ENCODE measurements around the gene KIDINS220.

The KIDINS220 gene

DNA sequence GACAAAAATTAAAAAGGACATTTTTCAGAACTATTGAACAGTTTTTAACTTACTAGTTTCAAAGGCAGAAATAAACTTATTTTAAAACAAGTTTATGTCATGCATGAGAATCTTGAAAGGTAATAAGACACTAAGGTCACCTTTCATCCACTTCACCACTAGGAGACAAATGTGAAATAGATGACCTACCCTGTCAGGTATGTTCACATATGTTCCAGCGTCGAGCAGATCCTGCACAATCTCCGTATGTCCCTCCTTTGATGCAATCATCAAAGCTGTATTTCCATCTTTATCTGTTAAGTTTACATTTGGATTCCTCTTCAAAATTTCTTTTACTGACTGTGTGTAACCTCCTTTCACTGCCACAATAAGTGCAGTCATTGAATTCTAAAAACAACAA, 34.7 kb downstream of the KIDINS220 start:
- TF ChIP-seq, protein P1, sequence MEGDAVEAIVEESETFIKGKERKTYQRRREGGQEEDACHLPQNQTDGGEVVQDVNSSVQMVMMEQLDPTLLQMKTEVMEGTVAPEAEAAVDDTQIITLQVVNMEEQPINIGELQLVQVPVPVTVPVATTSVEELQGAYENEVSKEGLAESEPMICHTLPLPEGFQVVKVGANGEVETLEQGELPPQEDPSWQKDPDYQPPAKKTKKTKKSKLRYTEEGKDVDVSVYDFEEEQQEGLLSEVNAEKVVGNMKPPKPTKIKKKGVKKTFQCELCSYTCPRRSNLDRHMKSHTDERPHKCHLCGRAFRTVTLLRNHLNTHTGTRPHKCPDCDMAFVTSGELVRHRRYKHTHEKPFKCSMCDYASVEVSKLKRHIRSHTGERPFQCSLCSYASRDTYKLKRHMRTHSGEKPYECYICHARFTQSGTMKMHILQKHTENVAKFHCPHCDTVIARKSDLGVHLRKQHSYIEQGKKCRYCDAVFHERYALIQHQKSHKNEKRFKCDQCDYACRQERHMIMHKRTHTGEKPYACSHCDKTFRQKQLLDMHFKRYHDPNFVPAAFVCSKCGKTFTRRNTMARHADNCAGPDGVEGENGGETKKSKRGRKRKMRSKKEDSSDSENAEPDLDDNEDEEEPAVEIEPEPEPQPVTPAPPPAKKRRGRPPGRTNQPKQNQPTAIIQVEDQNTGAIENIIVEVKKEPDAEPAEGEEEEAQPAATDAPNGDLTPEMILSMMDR (IDR thresholded peaks at IDR 0.05; ENCODE audit: low read depth, low read length, missing control alignments), result no peak
- no peak for DNase-seq (ENCODE audit: extremely low read depth, low read depth)

DNA sequence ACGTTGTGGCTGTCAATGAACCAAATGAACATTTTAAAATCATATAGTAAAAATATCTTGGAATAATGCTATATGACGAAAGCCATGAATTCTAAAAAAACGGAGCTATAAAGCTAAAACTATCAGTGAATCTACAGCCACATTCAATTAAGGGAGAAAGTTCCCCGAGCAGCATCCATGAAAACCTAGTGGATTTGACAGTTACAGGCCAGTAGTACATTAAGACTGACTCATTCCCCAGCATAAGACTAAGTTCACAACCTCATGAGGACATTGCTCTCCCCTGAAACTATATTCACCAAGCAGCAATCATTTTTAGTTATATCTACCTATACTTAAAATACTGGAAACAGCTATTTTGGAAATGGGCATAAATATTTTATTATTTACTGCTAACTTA, 36.6 kb downstream of the KIDINS220 start:
- no peak for DNase-seq (ENCODE audit: extremely low read depth, low read depth)
- TF ChIP-seq, protein P1 (IDR thresholded peaks at IDR 0.05; ENCODE audit: low read depth, low read length, missing control alignments), result no peak
- H3K4me3 ChIP-seq (replicated peaks; ENCODE audit: low read depth, low read length), result no peak overlapping the region

More for the DNA sequence above, 34.7 kb downstream of the KIDINS220 start:
- no peak overlapping the region for H3K4me3 ChIP-seq (replicated peaks; ENCODE audit: low read depth, low read length)

DNA sequence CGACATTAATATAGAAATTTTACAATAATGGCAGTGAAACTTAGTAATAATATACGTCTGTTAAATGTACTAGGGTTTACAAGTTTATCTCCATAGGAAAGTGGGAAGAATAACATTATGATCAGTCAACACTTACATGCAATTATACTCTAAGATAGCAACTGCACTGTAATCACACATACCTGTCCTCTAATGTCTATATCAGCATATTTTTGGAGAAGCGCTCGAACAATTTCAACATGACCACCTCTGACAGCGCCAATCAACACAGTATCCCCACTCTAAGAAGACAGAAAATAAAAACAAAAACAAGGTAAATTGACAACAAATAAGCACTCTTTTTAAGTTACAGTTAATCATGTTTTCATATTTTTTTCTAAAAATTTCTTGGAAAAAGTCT, 37.2 kb downstream of the KIDINS220 start:
- no peak overlapping the region for H3K4me3 ChIP-seq (replicated peaks; ENCODE audit: low read depth, low read length)
- DNase-seq (ENCODE audit: extremely low read depth, low read depth), result no peak
- TF ChIP-seq, protein P1 (IDR thresholded peaks at IDR 0.05; ENCODE audit: low read depth, low read length, missing control alignments), result no peak

DNA sequence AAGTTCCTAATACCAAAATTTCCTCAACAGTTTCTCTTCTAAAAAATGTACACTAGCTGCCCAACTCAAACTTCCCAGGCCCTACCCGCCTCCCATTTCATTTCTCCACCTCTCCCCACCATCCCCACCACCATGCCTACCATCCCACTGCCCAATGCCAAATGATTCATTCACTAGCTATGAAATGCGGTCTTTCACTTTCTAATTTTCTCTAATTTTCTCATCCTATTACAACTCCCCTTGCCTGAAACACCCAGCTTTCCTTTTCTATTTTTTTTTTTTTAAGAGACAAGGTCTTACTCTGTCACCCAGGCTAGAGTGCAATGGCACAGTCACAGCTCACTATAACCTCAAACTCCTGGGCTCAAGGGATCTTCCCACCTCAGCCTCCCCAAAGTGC, 38.4 kb downstream of the KIDINS220 start:
- no peak for DNase-seq (ENCODE audit: extremely low read depth, low read depth)
- no peak overlapping the region for H3K4me3 ChIP-seq (replicated peaks; ENCODE audit: low read depth, low read length)
- TF ChIP-seq, protein P1 (IDR thresholded peaks at IDR 0.05; ENCODE audit: low read depth, low read length, missing control alignments), result no peak

DNA sequence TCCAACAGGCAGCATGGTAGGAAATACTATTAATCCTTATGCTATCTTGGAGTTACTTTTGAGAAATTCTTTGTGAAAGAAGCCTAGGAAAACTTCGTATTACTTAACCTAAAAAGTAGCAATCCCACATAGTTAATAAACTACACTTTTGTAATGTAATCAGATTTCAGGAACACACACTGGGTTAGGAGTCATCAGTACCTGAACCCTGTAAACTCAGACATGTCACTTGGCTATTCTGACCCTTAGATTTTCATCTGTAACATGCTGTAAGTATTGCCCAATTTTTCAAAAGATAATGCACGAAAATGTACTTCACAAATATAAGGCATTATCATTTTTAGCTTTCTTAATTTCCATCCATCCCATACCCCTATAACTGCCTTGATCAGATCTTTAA, 39.0 kb downstream of the KIDINS220 start:
- TF ChIP-seq, protein P1 (IDR thresholded peaks at IDR 0.05; ENCODE audit: low read depth, low read length, missing control alignments), result no peak
- H3K4me3 ChIP-seq (replicated peaks; ENCODE audit: low read depth, low read length), result no peak overlapping the region
- no peak for DNase-seq (ENCODE audit: extremely low read depth, low read depth)

DNA sequence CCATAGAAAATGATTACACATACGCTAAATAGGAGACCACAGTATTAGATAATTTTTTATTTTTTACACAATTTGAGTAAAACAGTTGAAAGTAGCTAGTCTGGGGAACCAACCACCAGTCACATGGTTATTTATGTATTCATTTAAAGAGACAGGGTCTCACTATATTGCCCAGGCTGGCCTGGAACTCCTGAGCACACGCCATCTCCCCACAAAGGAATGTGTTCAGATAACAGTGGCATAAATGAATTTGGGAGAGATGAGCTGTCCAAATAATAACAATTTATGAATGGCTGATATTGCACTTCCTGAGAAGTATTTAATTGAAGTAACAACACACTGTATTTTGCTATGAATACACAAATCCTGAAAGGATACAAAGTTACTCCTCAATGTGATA, 39.7 kb downstream of the KIDINS220 start:
- no peak for DNase-seq (ENCODE audit: extremely low read depth, low read depth)
- TF ChIP-seq, protein P1 (IDR thresholded peaks at IDR 0.05; ENCODE audit: low read depth, low read length, missing control alignments), result no peak
- no peak overlapping the region for H3K4me3 ChIP-seq (replicated peaks; ENCODE audit: low read depth, low read length)

DNA sequence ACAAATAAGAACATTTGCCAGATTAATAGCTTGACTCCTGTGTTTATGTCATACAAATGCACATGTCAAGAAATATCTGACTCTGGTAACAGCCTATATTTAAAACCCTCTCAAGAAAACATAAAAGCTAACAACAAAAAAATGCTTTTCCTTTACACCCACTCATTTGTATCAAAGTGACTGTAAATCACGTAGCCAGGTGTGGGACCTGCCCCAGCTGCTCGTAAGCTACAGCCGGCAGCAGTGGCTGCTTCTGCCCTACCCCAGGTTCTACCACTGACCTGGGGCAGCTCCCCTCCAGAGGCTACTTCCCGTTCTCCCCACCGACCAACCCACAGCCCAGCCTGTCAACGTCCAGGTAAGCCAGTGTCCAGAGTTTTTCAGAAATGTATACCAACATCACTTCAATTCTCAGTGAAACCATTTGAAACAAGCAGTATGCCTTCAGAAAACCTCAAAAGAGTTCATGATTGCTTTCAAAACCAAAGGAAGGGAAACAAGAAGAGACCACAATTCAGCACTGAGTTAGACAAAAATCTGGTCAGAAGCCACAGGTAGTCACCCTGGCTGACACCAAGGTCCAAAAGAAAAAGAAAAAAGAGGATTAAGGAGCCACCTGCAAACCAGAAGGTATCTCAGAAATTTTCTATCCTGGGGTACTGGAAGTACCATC, 40.4 kb downstream of the KIDINS220 start:
- H3K4me3 ChIP-seq (replicated peaks; ENCODE audit: low read depth, low read length), result no peak overlapping the region
- DNase-seq (ENCODE audit: extremely low read depth, low read depth), result no peak
- TF ChIP-seq, protein P1 (IDR thresholded peaks at IDR 0.05; ENCODE audit: low read depth, low read length, missing control alignments), result no peak
